CMK (cell line): ENCODE data around the gene IL18BP.
A peak's percentile ranks its signal among the peaks of the same experiment; 100 is the strongest.

Experiments
- DNase-seq: peaks from one replicate; pipeline ENCODE4 v3.0.0-alpha.2; 2010; ENCODE audit warnings: low read depth

IL18BP gene

GRCh38 chr11:71998649-71999310 is at the start of gene IL18BP:
TSS of gene IL18BP (plus strand) at chr11:71998909. CDS start at chr11:71999985, 1,076 bp downstream.
- no peak for DNase-seq

- DNase-seq = no peak
Observed at GRCh38 chr11:71949034-71949433, 49.7 kb upstream of the IL18BP start.

GRCh38 chr11:71951741-71952310 is 46.9 kb upstream of the IL18BP start:
- no peak for DNase-seq

- DNase-seq = no peak
Observed at GRCh38 chr11:71955898-71956456, 42.7 kb upstream of the IL18BP start.

GRCh38 chr11:71962428-71963038 is 36.2 kb upstream of the IL18BP start:
- no peak for DNase-seq

- DNase-seq = no peak
Observed at GRCh38 chr11:71963468-71963867, 35.2 kb upstream of the IL18BP start.

- DNase-seq = no peak
Observed at GRCh38 chr11:71964641-71965040, 34.1 kb upstream of the IL18BP start.

- DNase-seq = no peak
Observed at GRCh38 chr11:71971680-71972079, 27.0 kb upstream of the IL18BP start.

GRCh38 chr11:71976551-71976950 is 22.2 kb upstream of the IL18BP start:
- DNase-seq = no peak

- no peak for DNase-seq
Observed at GRCh38 chr11:71977090-71977489, 21.6 kb upstream of the IL18BP start.

- DNase-seq = no peak
Observed at GRCh38 chr11:71977743-71978418, 20.8 kb upstream of the IL18BP start.

GRCh38 chr11:71979094-71979493 is 19.6 kb upstream of the IL18BP start:
- DNase-seq = no peak

GRCh38 chr11:71979602-71980001 is 19.1 kb upstream of the IL18BP start:
- DNase-seq = no peak

GRCh38 chr11:71986131-71986530 is 12.6 kb upstream of the IL18BP start:
- DNase-seq = no peak

GRCh38 chr11:71987521-71987920 is 11.2 kb upstream of the IL18BP start:
- no peak for DNase-seq

- DNase-seq = no peak
Observed at GRCh38 chr11:71988050-71988449, 10.7 kb upstream of the IL18BP start.

- DNase-seq = no peak
Observed at GRCh38 chr11:71990701-71991100, 8.0 kb upstream of the IL18BP start.

GRCh38 chr11:71991494-71991893 is 7.2 kb upstream of the IL18BP start:
- no peak for DNase-seq

- DNase-seq = no peak
Observed at GRCh38 chr11:71992136-71992730, 6.5 kb upstream of the IL18BP start.

- no peak for DNase-seq
Observed at GRCh38 chr11:71994786-71995185, 3.9 kb upstream of the IL18BP start.

- DNase-seq = peak; percentile 60
Observed at GRCh38 chr11:71995726-71996291, 2.9 kb upstream of the IL18BP start.

- no peak for DNase-seq
Observed at GRCh38 chr11:71996517-71996916, 2.2 kb upstream of the IL18BP start.
